NCI-H524 (cell line): ENCODE results near the gene ARHGEF19.
"Not testable (repeated sequence)": the region's sequence is repeated elsewhere in the genome, so short reads cannot be mapped to it uniquely, and the experiment has no call there.

Source experiments
- DNase-seq, 2 experiments: peaks; one replicate each; lab custom pipeline; 2025; lab: John Stamatoyannopoulos, UW

Gene ARHGEF19

GRCh38 chr1:16243936-16244649 is 31.6 kb upstream of the ARHGEF19 start:
- peak; percentile 92 to 96 for DNase-seq

GRCh38 chr1:16243215-16243610 is 30.8 kb upstream of the ARHGEF19 start:
- peak in 1 of 2 experiments; percentile 30 for DNase-seq

GRCh38 chr1:16242556-16243214 is 30.2 kb upstream of the ARHGEF19 start:
- DNase-seq = no peak

- DNase-seq = no peak
These were observed 28.8 kb upstream of the ARHGEF19 start for GRCh38 chr1:16241221-16241708.

GRCh38 chr1:16239972-16240491 is 27.6 kb upstream of the ARHGEF19 start:
- no peak for DNase-seq

GRCh38 chr1:16237343-16237830 is 24.9 kb upstream of the ARHGEF19 start:
- DNase-seq = no peak

GRCh38 chr1:16236511-16237342 is 24.3 kb upstream of the ARHGEF19 start, which contains the start of gene CPLANE2:
Gene CPLANE2 (minus strand): TSS chr1:16237183. CDS start chr1:16236742, 441 bp downstream.
- peak; percentile 78 to 92 for DNase-seq

- DNase-seq = peak in 1 of 2 experiments; percentile 78
These were observed 23.6 kb upstream of the ARHGEF19 start for GRCh38 chr1:16235944-16236510.

GRCh38 chr1:16235347-16235746 is 22.9 kb upstream of the ARHGEF19 start:
- no peak for DNase-seq

- DNase-seq = no peak
These were observed 21.0 kb upstream of the ARHGEF19 start for GRCh38 chr1:16233431-16233830.

- no peak for DNase-seq
These were observed 19.9 kb upstream of the ARHGEF19 start for GRCh38 chr1:16232316-16232710.

GRCh38 chr1:16231331-16232315 is 19.2 kb upstream of the ARHGEF19 start:
- DNase-seq = peak; percentile 20 to 87

GRCh38 chr1:16230744-16231143 is 18.3 kb upstream of the ARHGEF19 start:
- DNase-seq = no peak

- no peak for DNase-seq
These were observed 17.7 kb upstream of the ARHGEF19 start for GRCh38 chr1:16229976-16230740.

- DNase-seq = peak in 1 of 2 experiments; percentile 45
These were observed 14.2 kb upstream of the ARHGEF19 start for GRCh38 chr1:16226490-16227179.

- no peak for DNase-seq
These were observed 13.7 kb upstream of the ARHGEF19 start for GRCh38 chr1:16226129-16226489.

- DNase-seq = no peak
These were observed 12.0 kb upstream of the ARHGEF19 start for GRCh38 chr1:16224472-16224871.

GRCh38 chr1:16222716-16223115 is 10.3 kb upstream of the ARHGEF19 start:
- DNase-seq = not testable (repeated sequence)

- no peak for DNase-seq
These were observed 9.0 kb upstream of the ARHGEF19 start for GRCh38 chr1:16221499-16221898.
